T-helper 9 cell (primary cell): ENCODE results near the gene ATRNL1.

Experiments
- DNase-seq: peaks from one replicate; pipeline ENCODE4 v3.0.0-alpha.2; 2020

The ATRNL1 gene

DNA sequence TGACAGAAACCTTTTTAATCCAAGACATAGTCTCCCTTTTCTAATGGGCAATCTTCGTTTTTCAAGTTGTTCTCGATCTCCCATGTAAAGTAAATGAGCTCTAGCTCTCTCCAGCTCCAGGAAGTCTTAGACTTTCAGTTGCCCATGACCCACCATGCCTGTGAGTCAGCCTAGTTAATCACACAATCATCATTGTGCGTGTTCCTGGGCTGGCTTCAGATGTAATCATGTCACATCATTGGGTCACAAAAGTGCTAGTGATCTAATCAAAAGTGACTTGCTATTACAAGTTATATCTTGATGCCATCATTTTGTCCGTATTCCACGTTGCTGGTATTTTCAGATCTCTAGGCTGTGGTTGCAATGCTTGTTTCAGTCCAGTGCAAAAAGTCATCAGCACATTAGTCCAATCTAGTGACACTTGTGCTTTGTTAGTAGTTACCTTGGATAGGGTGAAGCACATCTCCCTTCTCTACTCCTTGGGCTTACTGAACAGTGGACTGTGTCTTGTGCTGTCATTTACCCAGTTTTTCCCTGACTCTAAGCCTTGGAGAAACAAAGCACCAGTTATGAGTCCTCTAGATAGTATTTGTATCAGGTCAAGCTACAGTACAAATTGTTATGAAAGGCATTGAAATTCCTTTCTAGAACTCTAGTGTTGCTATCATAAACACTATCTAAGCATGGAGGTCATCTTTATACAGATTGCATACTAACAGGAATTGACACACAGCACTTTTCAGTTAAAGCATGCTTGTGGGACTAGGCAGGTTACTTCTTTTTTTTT is 863.3 kb downstream of the ATRNL1 start:
- no peak for DNase-seq

DNA sequence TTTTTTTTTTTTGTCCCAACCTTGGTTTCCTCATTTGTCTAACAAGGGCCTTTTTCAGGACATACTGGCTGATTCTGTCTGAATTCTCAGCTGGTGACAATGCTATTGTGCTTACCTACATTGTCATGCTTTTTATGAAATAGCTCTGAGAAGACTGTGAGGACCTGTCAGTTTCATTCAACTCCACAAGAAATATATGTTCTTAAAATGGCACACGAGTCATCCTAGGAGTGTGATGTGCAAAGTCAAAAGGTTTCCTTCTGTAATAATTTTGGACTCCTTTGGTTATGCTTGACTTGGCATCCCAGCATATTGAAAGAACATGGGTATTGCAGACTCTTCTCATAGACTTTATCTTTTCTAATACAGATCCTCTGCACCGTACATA is 863.8 kb downstream of the ATRNL1 start:
- DNase-seq: no peak

DNA sequence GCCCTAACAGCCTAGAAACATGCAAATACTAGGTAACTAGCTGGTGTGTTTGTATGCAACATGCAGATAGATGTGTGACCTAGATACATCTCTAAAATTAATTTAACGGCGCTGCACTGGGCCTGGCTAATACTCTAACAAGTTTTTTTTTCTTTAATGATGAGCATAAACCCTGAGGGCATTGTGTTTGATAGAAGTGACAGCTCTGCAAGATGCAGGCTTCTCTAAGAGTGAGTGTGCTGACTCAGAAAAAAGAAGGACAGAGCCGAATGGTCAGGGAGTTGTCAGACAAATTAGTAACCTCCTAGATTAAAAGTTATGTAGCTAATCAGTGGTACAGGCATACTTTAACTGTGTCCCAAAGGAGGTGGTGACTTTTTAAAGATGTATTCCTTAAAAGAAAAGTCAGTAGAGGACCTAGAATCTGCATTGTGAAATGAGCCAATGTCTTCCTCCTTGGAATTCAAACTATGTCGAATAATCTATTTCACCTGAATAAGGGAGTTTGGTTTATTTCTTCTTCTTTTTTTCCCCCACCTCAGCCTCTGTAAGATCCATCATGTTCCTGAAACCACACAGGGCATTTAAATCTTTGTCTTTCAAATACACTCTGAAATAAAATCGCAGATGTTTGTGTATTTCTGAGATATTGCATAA is 864.7 kb downstream of the ATRNL1 start:
- DNase-seq: no peak

DNA sequence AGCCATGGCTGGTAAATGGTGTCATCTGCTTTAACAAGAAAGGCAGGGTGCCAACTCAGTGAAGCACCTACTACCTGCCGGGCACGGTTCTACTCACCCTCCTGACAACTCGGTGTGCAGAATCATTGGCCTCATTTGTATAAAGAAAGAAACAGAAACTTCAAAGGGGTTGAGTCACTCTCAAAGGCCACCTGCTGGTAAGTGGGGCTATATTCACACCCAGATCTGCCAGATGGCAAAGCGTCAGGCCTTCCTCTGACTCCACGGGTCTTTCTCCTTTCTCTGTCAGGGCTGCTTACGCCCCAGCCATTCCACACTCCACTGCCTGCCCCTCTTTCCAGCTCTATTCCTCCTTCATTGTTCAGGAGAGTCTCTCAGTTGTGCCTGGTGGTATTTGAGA is 870.7 kb downstream of the ATRNL1 start:
- no peak for DNase-seq

DNA sequence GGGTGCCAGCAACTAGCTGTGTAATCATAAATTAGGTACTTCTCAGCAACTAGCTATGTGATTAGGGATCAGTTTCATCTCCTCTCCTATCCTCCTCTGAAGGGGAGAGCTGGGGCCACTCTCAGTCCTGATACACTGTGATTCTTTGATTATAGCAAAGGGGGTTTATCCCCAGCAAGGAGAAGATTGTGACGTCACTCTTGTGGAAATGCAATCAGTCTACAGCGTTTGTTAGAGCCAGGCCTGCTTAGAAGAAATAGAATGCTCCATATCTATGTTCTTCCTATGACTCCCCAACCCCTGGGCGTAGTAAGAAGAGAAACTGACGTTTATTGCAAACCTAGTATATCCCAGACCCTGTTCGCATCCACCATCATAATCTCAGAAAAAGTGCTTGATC is 871.7 kb downstream of the ATRNL1 start:
- no peak for DNase-seq

DNA sequence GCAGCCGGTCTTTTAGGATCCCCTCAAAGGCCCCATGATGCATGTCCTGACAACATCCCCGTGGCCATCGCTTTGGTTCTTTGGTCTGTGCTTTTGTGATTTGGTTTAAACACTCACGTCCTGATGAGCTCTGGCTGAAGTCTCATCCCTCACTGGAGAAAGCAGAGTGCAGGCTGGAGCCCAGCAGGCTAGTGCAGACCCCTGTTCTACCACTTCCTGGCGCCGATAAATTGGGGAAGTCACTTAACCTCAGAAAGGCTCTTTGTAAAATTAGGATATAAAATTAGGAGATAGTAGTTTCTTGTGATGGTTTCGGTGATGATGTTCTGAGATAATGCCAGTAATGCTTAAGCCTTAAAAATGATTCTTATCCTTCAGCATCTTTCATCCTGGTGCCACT is 872.2 kb downstream of the ATRNL1 start:
- no peak for DNase-seq

DNA sequence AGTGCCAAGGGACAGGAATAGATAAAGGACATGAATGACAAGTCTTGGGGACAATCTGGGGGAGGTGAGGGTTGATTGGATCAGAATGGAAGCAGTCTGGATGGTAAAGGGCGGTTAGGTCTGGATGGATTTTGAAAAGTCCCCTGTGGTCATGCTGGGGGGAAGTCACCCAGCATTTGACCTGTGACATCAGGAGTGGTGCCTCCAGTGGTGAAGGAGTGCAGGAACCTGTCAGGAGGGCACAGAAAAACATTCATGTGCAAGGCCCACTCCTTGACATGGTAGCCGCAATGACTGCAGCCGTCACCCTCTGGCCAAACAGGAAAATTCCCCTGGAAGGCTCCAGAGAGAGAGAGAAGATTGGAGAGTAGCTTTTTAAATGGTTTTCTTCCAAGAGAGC is 875.1 kb downstream of the ATRNL1 start:
- no peak for DNase-seq

DNA sequence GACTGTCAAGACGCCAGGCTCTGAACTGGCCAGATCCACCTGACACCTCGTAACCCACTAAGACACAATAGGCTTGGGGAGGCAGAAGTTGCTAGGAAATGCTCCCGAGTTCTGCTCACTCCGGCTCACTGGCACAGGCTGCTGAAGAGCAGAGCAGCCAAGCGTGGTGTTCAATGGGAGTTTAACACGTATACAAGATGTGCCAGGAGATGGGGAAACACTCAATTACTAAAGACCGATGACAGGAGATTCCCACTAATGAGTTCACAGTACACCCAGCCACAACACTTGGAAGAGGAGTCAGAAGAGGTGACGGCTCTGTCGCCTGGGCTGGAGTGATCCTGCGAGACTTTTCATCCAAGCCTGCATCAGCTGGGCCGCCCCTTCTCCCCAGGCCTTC is 876.4 kb downstream of the ATRNL1 start:
- DNase-seq: no peak

DNA sequence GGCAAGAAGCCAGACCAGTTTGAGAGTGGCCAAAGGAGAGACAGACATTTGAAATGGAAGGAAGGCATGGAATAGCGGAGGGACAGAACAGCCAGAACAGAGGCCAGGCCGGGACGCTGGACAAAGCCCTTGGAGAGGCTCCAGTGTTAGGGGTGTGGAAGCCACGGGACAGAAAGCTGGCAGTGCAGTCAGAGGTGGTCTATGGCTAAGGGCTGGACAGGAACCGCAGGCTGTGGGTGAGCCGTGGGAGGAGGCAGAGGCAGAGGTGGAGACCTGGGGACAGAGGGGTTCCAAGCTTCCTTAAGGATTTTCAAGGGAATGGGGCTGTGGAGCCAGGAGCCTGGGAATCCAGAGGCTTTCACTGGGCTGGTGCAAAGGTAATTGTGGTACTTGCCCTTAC is 878.8 kb downstream of the ATRNL1 start:
- DNase-seq: no peak

DNA sequence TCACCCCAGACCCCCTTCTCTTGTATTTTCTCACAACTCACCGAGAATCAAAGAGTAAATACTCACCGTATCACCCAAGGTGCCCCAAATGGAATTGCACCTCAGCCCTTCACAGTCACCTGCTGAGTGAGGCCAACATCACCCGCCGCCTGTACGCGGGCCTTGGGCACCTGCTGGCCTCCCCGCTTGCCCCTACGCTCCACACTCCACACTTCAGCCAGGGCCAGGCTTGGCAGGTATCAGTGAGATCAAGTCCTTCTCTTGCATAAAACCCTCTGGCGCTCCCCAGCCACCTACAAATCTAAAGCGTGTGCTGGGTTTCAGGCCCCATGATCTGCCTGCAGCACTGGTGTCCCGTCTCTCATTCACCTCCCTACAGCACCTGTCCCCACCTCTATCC is 879.3 kb downstream of the ATRNL1 start:
- DNase-seq: no peak

DNA sequence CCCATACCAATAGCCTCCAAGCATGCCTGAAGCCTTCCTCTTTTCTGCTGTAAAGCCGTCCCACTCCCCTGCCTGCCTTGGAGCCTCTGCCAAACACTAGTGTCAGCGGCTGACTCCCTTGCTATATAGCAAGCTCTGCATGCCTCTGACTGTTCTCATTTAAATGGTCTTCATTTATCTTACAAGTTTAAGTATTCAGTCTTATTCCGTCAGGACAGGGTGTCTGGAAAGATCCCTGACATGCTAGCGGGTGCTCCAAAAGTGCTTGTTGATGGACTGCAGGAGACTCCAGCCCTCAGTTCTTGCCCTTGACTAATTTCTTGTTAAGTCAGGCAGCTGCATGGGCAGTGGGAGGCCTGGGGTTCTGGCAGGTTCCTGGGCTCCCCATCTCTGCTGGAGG is 881.2 kb downstream of the ATRNL1 start:
- DNase-seq: no peak

DNA sequence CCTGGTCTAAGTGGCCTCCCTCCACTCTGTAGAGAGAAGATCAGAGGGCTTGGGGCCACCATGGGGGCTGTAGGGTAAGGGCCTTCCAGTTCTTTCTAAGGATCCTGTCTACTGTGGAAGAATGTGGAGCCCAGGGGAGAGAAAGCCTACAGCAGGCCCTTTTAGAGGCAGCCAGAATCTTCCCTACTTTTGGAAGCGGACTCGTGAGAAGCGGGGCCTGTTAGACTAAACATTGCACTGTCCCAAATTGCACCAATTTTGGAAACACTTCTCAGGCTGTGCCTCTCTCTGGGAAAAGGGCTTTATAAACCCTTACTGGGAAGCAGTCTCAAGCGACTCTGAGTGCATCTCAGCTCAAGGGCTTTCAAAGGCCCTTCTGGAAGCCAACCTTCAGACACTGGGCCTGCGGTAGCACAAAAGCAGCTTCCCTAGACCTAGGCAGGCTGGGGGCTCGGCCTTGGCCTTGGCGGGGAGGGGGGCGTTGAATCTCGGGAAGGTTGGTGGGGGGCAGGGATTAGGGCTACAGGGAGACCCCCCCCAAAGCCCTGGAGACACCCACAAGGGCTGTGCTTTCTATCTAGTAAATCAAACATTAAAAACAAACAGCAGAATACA is 881.8 kb downstream of the ATRNL1 start:
- DNase-seq: no peak

DNA sequence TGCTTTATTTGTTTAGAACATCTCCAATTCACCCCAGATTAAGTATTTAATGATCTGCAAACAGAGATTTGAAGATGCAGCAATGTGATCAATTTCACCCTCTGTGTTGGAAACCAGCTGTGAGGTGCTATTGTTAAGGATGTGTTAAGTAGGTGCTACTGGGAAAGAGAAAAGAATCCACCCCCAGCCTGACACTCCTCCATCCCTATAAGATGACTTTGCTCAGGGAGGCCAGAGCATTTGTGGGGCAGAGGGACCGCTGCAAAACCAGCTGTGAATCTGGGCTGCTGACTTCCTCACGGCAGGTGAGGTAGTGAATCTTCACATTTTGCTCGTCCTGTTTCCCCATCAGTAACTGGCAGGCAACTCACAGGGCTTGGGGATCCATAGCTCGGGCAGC is 882.3 kb downstream of the ATRNL1 start:
- no peak for DNase-seq

DNA sequence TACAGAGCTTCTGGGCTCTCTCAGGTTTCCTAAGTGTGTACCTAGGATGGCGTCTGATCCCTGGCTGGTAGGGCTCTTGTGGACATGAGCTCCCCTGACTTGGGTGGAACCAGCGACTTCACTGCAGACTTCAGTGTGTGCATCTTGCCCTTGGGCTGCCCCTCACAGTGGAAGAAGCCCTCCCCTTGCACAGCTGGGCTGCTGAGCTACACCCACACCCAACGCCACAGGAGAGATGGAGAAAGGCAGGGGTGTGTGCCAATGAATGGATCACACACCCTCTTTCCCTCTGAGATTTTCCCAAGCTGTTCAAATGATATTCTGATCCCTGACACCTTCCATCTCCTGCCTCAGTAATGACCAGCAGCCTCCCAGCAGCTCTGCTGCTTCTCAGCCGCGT is 883.2 kb downstream of the ATRNL1 start:
- DNase-seq: no peak

DNA sequence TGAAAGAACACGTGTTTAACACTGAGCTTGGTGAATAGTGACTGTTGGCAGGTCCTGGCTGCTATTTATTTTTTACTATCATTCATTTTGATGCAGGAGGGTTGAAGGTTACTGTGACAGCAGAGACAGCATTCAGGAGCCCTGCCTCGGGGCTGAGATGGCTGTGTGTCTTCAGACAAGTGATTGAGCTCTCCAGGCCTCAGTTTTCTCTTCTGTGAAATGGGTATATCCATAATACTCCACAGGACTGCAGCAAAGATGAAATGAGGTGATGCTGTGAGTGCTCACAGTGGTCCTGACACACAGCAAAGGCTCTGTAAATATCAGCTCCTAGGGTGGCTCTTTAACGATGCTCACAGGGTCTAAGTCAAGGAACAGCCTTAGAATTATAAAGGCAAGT is 884.7 kb downstream of the ATRNL1 start:
- DNase-seq: no peak

DNA sequence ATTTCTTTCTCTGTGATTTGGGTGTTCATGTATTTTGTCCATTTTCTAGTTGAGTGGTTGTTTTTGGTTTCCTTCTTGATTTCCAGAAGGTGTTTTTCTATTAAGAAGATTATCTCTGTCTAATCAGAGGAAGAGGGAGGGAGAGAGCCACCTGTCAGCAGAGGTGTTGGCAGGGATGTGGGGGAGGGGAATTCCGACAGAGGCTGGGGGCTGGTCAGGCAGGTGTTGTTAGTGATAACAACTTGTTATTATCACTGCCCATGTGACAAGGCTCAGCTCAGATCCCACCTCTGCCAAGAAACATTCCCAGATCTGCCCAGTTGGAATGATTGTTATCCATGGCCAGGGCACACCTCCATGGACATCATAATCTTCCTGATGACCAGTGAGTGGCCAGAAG is 886.4 kb downstream of the ATRNL1 start:
- DNase-seq: no peak

DNA sequence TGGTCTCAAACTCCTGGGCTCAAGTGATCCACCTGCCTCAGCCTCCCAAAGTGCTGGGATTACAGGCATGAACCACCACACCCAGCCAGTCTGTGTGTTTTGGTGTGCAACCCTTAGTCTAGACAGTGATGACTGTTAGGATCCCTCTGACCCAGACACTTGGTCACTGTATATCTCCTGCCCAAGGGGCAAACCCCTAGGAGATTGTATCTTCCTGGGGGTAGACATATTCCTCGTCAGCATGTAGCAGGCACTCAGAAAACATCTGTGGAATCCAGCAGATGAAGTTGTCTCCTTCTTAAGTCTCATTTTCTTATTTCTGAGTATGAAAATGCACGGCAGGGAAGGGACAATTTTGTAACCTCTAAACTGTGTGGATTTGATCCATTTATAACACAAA is 887.3 kb downstream of the ATRNL1 start:
- DNase-seq: no peak

DNA sequence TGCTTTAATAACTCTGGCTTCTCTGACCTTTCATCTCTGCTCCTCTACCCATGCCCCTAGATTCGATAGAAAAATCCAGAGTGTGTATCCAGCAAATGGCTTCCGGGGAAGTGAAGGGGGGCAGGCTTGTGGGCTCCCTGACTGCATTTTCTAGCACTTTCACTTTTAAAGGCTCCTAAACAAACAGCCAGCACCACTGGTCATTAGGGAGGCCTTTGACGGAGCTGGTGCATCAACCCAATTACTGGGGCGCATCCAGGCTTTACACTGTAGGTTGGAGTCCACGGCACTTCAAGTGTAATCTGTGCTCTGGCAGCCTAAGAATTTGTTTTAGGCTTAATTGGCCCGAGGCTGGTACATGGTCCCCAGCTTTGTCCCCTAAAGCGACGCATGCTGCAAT is 887.9 kb downstream of the ATRNL1 start:
- no peak for DNase-seq

DNA sequence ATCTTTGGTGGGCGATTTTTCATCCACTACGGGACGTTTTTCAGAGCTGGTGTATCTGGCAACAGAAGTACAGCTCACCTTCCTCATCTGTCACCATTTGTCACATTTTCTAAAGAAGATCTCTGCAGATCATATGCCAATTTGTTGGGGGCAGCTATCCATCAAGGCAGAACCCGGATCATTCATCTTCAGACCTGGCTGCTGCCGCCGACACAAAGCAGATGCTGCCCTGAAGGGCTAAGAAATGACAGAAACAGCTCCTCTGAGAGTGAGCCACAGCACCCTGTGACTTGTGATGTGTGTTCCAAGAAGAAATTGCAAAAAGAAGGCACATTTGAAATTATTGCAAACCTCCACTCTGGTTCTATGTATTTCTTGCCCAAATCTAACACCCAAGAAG is 888.9 kb downstream of the ATRNL1 start:
- no peak for DNase-seq

DNA sequence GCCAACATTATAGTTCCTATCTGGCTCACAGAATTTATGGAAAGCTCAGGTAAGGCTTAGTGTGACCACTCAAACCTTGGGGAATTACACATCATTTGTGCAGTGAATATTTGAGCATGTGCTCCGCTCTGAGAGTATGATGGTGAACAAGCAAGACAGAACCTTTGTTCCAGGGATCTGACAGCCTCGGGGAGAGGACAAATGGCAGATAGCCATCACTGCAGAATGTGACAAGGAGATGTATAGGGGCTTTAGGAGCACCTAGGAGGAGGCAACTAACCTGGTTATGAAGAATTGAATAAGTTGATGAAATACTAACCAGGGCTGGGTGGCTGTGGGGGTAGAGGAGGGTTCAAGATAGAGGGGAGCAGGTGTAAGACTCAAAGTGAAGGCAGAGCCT is 889.4 kb downstream of the ATRNL1 start:
- no peak for DNase-seq

DNA sequence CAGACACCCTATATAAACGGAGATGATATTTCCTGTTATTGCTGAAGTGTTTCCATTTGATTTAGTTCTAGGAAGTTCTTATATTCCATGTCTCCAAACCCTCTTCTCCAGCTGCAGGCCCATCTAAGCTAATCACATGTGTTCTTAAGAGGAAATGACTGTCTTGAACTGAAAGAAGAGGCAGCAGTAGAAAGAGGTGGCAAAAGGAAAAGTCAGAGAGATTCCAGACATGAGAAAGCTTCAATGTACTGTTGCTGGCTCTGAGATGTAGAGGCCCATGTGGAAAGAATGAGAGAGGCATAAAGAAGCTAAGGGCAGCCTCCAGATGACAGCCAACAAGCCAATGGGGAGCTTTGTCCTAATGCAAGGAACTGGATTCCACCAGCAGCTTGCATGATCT is 892.6 kb downstream of the ATRNL1 start:
- no peak for DNase-seq

DNA sequence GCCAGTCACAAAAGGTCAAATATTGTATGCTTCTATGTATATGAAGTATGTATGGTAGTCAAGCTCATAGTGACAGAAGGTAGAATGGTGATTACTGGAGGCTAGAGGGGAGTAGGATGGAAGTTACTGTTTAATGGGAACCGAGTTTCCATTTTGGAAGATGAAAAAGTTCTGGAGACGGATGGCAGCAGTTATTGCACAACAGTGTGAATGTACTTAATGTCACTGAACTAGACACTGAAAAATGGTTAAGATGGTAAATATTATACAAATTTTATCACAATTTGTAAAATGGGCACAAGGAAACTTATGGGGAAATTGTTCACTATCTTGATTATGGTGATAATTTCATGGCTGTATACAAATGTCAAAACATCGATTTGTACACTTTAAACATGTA is 895.2 kb downstream of the ATRNL1 start:
- no peak for DNase-seq

DNA sequence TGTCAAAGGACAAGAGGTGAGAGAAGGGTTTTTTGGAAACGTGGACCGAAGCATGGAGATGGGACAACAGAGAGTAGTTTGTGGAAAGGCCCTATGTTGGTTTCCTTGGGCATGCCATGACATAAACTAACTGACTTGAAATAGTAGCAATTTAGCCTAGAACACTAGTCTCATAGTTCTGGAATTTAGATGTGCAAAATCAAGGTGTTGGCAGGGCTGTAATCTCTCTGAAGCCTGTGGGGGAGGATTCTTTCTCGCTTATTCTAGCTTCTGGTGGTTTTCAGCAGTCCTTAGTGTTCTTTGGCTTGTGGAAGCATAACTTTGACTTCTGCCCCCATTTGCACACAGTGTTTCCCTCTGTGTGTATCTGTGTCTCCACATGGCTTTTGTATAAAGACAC is 896.5 kb downstream of the ATRNL1 start:
- DNase-seq: no peak

DNA sequence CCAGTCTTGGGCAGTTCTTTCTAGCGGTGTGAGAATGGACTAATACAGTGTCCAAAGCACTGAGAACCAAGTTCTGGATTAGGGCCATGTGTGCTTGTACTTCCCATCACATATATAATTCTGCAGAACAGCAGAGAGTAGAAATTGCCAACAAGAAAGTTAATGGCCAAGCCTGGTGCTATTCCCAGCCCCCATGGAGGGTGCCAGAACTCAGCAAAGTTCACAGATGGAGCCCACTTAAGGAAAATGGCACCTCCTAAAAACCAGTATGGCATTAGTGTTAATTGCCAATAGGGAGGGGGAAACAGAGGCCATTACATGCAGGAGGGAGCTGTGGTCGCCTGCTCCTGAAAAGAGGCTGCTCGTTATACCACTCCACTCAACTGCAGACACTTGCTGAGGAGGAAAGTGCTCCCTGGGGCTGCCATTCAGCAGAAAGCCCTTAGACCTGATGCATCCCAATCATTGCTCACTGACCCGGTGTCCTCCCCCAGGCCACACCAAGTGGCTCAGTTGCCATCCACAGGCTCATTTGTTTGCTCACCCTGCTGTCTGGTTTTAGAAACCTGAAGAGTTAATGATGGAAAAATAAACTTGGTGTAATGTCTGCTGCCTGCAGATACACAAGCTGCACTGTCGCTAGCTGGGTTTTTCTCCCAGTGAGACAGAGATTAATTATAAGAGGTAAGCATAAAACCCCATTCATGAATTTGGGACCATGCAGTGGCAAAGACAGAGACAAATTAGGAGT is 899.2 kb downstream of the ATRNL1 start:
- no peak for DNase-seq
